HepG2 (cell line): ENCODE data around the gene SEC14L5. TPM values are rescaled to one million over a fixed set of nuclear protein-coding genes. Genes with fewer than 3 reads are reported as not detected.

Source experiments
- CBX2 ChIP-seq, 2 experiments: fragments of 200-600 bp in 1 of 2; sonication (generic); formaldehyde crosslinking in 1 of 2; IDR thresholded peaks; 2 replicates each; pipeline versions ENCODE4 v1.7.0 to v1.8.1; 2018 to 2022; ENCODE audit warnings: low read depth in 2 of 2, low read length in 1 of 2, mild to moderate bottlenecking in 1 of 2, missing genetic modification reagents in 1 of 2
- CHD4 ChIP-seq: fragments of 200-600 bp; sonication (generic); IDR thresholded peaks from 2 replicates; pipeline ENCODE4 v1.7.0; 2017; ENCODE audit warnings: mild to moderate bottlenecking, low read length, borderline replicate concordance
- EED ChIP-seq: sonication (generic); formaldehyde crosslinking; IDR thresholded peaks from 2 replicates; pipeline ENCODE4 v1.5.0; 2020; ENCODE audit warnings: mild to moderate bottlenecking, missing genetic modification reagents
- FOXA3 ChIP-seq: IDR thresholded peaks from 2 replicates; pipeline ENCODE4 v1.6.1; 2016; ENCODE audit warnings: missing genetic modification reagents, missing compliant biosample characterization
- FOXO1 ChIP-seq: sonication (generic); formaldehyde crosslinking; IDR thresholded peaks from 2 replicates; pipeline ENCODE4 v1.4.0; 2020; ENCODE audit warnings: missing genetic modification reagents
- FOXP1 ChIP-seq, 2 experiments: fragments of 450-650 bp in 1 of 2; IDR thresholded peaks; 2 replicates each; pipeline ENCODE4 v1.6.1; 2017 to 2018; ENCODE audit warnings: antibody characterized with exemption in 1 of 2
- MAFG ChIP-seq: sonication (generic); formaldehyde crosslinking; IDR thresholded peaks from 2 replicates; pipeline ENCODE4 v1.5.1; 2020; ENCODE audit warnings: mild to moderate bottlenecking, missing genetic modification reagents
- MBD4 ChIP-seq: IDR thresholded peaks from 2 replicates; pipeline ENCODE4 v1.6.1; 2012; ENCODE audit warnings: low read length, inconsistent platforms, borderline replicate concordance
- PAF1 ChIP-seq: IDR thresholded peaks from 2 replicates; pipeline ENCODE4 v1.6.1; 2016; ENCODE audit warnings: missing genetic modification reagents, missing compliant biosample characterization
- RARA ChIP-seq: IDR thresholded peaks from 2 replicates; pipeline ENCODE4 v1.6.1; 2016; ENCODE audit warnings: missing genetic modification reagents, missing compliant biosample characterization
- SMAD3 ChIP-seq: sonication (generic); formaldehyde crosslinking; IDR thresholded peaks from 2 replicates; pipeline ENCODE4 v1.4.0; 2020; ENCODE audit warnings: missing genetic modification reagents
- SRSF4 ChIP-seq: fragments of 200-400 bp; formaldehyde crosslinking; IDR thresholded peaks from one replicate; pipeline ENCODE4 v1.6.1; 2018; ENCODE audit warnings: mild to moderate bottlenecking, low read depth, low read length, moderate library complexity; ENCODE audit not compliant: poor library complexity, severe bottlenecking
- ZBTB3 ChIP-seq: sonication (generic); formaldehyde crosslinking; IDR thresholded peaks from 2 replicates; pipeline ENCODE4 v1.4.0; 2020; ENCODE audit warnings: low read depth, mild to moderate bottlenecking, moderate library complexity, missing genetic modification reagents, borderline replicate concordance
- ZNF101 ChIP-seq: sonication (generic); formaldehyde crosslinking; IDR thresholded peaks from 2 replicates; pipeline ENCODE4 v1.4.0; 2020; ENCODE audit warnings: mild to moderate bottlenecking, low read depth, missing genetic modification reagents, borderline replicate concordance
- ZNF333 ChIP-seq: sonication (generic); formaldehyde crosslinking; IDR thresholded peaks from 2 replicates; pipeline ENCODE4 v1.4.0; 2020; ENCODE audit warnings: mild to moderate bottlenecking, missing genetic modification reagents, borderline replicate concordance
- ZNF563 ChIP-seq: sonication (generic); formaldehyde crosslinking; IDR thresholded peaks from 2 replicates; pipeline ENCODE4 v1.8.0; 2022; ENCODE audit warnings: mild to moderate bottlenecking, moderate library complexity, missing genetic modification reagents
- ZNF569 ChIP-seq: sonication (generic); formaldehyde crosslinking; IDR thresholded peaks from 2 replicates; pipeline ENCODE4 v1.5.0; 2020; ENCODE audit warnings: mild to moderate bottlenecking, missing genetic modification reagents, moderate library complexity, borderline replicate concordance
- ZNF644 ChIP-seq: IDR thresholded peaks from 2 replicates; pipeline ENCODE4 v1.6.1; 2016; ENCODE audit warnings: low read depth
- polyA plus RNA-seq, 8 experiments: library from polyadenylated mRNA; depleted of rRNA in 3 of 8; stranded (reverse) in 7 of 8; unstranded in 1 of 8; fragments of >200 nt; fragmentation: Illumina TruSeq in 4 of 8; extraction: Trizol in 4 of 8; gene quantifications; 2 replicates each; pipeline versions ENCODE4 v1.2.1 to v1.2.3, GENCODE V29; 2011 to 2016; ENCODE audit warnings: low read depth in 4 of 8, missing spikeins in 1 of 8, mixed read lengths in 1 of 8; ENCODE audit not compliant: insufficient read depth in 1 of 8
- total RNA-seq, 5 experiments: library from RNA; depleted of rRNA; stranded (reverse); fragments of >200 nt; fragmentation: Illumina TruSeq; extraction: Trizol; gene quantifications; 2 replicates each; pipeline ENCODE4 v1.2.3, GENCODE V29; 2016; ENCODE audit warnings: low read depth in 1 of 5
- TF ChIP-seq, protein P1 (sequence below): sonication (generic); formaldehyde crosslinking; IDR thresholded peaks from 2 replicates; pipeline ENCODE4 v1.5.0; 2020; ENCODE audit warnings: mild to moderate bottlenecking, missing genetic modification reagents, borderline replicate concordance
- TF ChIP-seq, protein P2 (sequence below): sonication (generic); formaldehyde crosslinking; IDR thresholded peaks from 2 replicates; pipeline ENCODE4 v1.5.1; 2020; ENCODE audit warnings: mild to moderate bottlenecking, missing genetic modification reagents
- TF ChIP-seq, protein P3 (sequence below): sonication (generic); formaldehyde crosslinking; IDR thresholded peaks from 2 replicates; pipeline ENCODE4 v1.8.0; 2022; ENCODE audit warnings: mild to moderate bottlenecking, missing genetic modification reagents, borderline replicate concordance

SEC14L5 gene
- total and polyA plus RNA-seq, 2 of the 13 experiments (the other 11 are each of a cell fraction or from before 2014, with no cell fraction given) = 0.40 to 0.42 TPM

DNA sequence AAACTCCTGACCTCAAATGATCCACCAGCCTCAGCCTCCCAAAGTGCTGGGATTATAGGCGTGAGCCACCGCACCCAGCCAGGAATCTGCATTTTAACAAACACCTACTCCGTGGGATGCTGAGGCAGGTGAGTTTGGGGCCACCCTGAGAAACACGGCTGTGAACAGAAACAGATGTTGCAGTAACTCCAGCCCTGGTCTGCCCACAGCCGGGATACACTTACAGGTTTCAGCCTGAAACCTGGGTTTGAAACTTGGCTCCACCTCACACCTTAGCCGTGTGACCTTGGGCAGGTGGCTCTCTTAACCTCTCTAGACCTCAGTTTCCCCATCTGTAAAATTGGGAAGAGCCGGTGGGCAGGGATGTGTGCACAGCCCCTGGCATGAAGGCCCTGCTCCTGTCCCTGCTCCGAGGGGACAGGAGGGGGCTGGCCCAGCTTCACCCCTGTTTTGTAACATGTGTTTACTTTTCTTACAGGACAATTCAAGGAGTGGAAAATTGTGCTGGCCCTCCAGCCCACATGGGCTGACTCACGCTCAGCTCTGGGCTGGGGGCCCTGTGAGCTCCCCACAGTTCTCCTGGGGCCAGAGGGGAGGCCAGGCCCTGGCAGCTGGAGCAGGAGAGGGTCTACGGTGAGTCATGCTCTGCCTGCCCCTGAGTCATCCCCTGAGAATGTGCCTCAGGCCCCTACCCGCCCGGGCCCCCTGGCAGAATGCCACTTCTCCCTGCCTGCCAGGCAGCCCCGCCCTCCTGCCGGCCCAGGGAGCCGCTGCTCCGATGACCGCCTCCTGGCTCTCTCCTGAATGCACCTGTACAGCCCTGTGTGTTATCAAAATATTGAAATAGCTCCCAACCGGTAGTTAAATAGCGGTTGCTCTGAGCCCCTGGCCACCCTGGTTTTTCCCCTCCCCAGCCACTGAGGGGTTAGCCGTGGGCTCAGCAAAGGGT lies 13.5 kb upstream of the SEC14L5 start (continued):
- TF ChIP-seq, protein P1, sequence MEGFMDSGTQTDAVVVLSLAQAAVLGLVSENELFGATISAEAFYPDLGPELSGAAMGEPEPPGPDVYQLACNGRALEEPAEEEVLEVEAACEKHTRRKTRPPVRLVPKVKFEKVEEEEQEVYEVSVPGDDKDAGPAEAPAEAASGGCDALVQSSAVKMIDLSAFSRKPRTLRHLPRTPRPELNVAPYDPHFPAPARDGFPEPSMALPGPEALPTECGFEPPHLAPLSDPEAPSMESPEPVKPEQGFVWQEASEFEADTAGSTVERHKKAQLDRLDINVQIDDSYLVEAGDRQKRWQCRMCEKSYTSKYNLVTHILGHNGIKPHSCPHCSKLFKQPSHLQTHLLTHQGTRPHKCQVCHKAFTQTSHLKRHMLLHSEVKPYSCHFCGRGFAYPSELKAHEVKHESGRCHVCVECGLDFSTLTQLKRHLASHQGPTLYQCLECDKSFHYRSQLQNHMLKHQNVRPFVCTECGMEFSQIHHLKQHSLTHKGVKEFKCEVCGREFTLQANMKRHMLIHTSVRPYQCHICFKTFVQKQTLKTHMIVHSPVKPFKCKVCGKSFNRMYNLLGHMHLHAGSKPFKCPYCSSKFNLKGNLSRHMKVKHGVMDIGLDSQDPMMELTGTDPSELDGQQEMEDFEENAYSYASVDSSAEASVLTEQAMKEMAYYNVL (CRISPR knock-in tag) = 0 out of 2 replicates have a peak, but pooled peaks have one; percentile 31
- TF ChIP-seq SRSF4 (no peak), MBD4 (no peak), EED (CRISPR knock-in tag) (no peak), PAF1 (no peak), ZNF563 (CRISPR knock-in tag) (peak; percentile 67), ZBTB3 (CRISPR knock-in tag) (no peak), ZNF101 (CRISPR knock-in tag) (no peak), MAFG (CRISPR knock-in tag) (peak; percentile 89), CHD4 (0 out of 2 replicates have a peak, but pooled peaks have one; percentile 23), FOXO1 (CRISPR knock-in tag) (peak; percentile 79; the same call in 1 of the 2 replicates), ZNF333 (CRISPR knock-in tag) (no peak), FOXA3 (CRISPR knock-in tag) (peak; percentile 95), ZNF644 (CRISPR knock-in tag) (no peak; the same call in 1 of the 2 replicates), RARA (CRISPR knock-in tag) (peak; percentile 88), CBX2 (IDR thresholded peaks at IDR 0.05; ENCODE audit: low read depth, low read length) (no peak), CBX2 (CRISPR knock-in tag; IDR thresholded peaks at IDR 0.05; ENCODE audit: low read depth) (no peak; the same call in 1 of the 2 replicates), ZNF569 (CRISPR knock-in tag) (no peak), SMAD3 (CRISPR knock-in tag) (no peak), FOXP1 (IDR thresholded peaks at IDR 0.05) (no peak), FOXP1 (CRISPR knock-in tag; IDR thresholded peaks at IDR 0.05) (peak; percentile 42)
- TF ChIP-seq, protein P2, sequence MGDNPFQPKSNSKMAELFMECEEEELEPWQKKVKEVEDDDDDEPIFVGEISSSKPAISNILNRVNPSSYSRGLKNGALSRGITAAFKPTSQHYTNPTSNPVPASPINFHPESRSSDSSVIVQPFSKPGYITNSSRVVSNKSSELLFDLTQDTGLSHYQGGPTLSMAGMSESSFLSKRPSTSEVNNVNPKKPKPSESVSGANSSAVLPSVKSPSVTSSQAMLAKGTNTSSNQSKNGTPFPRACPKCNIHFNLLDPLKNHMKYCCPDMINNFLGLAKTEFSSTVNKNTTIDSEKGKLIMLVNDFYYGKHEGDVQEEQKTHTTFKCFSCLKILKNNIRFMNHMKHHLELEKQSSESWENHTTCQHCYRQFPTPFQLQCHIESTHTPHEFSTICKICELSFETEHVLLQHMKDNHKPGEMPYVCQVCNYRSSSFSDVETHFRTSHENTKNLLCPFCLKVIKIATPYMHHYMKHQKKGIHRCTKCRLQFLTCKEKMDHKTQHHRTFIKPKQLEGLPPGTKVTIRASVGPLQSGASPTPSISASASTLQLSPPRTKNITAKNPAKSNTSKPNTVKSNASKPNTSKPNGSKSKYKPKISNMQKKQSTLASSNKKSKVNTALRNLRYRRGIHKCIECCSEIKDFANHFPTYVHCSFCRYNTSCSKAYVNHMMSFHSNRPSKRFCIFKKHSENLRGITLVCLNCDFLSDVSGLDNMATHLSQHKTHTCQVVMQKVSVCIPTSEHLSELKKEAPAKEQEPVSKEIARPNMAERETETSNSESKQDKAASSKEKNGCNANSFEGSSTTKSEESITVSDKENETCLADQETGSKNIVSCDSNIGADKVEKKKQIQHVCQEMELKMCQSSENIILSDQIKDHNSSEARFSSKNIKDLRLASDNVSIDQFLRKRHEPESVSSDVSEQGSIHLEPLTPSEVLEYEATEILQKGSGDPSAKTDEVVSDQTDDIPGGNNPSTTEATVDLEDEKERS = peak; percentile 56; the same call in 1 of the 2 replicates
- TF ChIP-seq, protein P3, sequence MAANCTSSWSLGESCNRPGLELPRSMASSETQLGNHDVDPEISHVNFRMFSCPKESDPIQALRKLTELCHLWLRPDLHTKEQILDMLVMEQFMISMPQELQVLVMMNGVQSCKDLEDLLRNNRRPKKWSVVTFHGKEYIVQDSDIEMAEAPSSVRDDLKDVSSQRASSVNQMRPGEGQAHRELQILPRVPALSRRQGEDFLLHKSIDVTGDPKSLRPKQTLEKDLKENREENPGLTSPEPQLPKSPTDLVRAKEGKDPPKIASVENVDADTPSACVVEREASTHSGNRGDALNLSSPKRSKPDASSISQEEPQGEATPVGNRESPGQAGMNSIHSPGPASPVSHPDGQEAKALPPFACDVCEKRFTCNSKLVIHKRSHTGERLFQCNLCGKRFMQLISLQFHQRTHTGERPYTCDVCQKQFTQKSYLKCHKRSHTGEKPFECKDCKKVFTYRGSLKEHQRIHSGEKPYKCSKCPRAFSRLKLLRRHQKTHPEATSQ (CRISPR knock-in tag) = no peak
